Transverse colon (tissue), 4 donors: Measurements from ENCODE around the gene ZNF32.

Experiments used
- POLR2A ChIP-seq: fragments of 450-650 bp; IDR thresholded peaks from one replicate; pipeline ENCODE4 v1.6.1; 2016; ENCODE audit warnings: antibody characterized with exemption, mild to moderate bottlenecking, moderate library complexity
- POLR2AphosphoS5 ChIP-seq, 3 donors: sonication (generic); formaldehyde crosslinking; IDR thresholded peaks; one replicate each; pipeline ENCODE4 v1.6.1; 2016; ENCODE audit warnings: antibody characterized with exemption in 3 of 3
- TF ChIP-seq, protein P1 (sequence below), 5 experiments: fragments of 200-600 bp in 3 of 5; fragments of 450-650 bp in 2 of 5; sonication (generic) in 3 of 5; IDR thresholded peaks; 1 replicate in 2 of 5; 2 replicates in 3 of 5; pipeline ENCODE4 v1.5.1; 2016 to 2017; ENCODE audit warnings: antibody characterized with exemption in 5 of 5, inconsistent platforms in 3 of 5, mild to moderate bottlenecking in 2 of 5, moderate library complexity in 1 of 5

DNA sequence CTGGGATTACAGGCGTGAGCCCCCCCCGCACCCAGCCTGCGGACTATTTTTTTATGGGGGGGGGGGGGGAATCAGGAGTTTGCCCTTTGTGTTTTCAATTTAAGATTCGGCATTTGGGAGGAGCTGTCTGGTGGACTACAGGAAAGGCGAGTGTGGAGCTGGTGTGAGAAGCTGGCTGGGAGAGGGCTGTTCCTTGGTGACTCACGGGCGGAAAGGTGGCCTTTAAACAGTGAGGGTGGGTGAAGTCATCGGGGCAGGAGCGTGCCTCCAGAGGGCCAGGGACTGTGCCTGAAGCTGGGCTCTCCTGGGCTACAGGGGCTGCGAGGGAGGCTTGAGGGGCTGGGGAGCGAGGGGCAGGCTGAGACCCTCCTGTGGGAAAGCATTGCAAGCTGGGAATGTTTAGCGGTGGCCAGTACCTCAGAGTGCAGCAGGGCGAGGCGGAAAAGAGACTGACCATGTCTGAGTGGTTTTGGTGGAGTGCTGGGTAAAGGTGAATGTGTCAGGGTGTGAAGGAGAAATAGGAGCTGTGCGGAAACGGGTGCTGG lies 39.7 kb upstream of the ZNF32 start:
- TF ChIP-seq POLR2A (no peak), POLR2AphosphoS5 (IDR thresholded peaks at IDR 0.05) (no peak)
- TF ChIP-seq, protein P1, sequence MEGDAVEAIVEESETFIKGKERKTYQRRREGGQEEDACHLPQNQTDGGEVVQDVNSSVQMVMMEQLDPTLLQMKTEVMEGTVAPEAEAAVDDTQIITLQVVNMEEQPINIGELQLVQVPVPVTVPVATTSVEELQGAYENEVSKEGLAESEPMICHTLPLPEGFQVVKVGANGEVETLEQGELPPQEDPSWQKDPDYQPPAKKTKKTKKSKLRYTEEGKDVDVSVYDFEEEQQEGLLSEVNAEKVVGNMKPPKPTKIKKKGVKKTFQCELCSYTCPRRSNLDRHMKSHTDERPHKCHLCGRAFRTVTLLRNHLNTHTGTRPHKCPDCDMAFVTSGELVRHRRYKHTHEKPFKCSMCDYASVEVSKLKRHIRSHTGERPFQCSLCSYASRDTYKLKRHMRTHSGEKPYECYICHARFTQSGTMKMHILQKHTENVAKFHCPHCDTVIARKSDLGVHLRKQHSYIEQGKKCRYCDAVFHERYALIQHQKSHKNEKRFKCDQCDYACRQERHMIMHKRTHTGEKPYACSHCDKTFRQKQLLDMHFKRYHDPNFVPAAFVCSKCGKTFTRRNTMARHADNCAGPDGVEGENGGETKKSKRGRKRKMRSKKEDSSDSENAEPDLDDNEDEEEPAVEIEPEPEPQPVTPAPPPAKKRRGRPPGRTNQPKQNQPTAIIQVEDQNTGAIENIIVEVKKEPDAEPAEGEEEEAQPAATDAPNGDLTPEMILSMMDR (IDR thresholded peaks at IDR 0.05): no peak
